Limb (tissue), 2 donors: ENCODE measurements around the gene SLC6A7.

ENCODE experiments used
- DNase-seq, 2 donors: peaks; one replicate each; pipeline ENCODE4 v3.0.0-alpha.2; 2016; ENCODE audit errors: extremely low spot score in 2 of 2

Gene SLC6A7

DNA sequence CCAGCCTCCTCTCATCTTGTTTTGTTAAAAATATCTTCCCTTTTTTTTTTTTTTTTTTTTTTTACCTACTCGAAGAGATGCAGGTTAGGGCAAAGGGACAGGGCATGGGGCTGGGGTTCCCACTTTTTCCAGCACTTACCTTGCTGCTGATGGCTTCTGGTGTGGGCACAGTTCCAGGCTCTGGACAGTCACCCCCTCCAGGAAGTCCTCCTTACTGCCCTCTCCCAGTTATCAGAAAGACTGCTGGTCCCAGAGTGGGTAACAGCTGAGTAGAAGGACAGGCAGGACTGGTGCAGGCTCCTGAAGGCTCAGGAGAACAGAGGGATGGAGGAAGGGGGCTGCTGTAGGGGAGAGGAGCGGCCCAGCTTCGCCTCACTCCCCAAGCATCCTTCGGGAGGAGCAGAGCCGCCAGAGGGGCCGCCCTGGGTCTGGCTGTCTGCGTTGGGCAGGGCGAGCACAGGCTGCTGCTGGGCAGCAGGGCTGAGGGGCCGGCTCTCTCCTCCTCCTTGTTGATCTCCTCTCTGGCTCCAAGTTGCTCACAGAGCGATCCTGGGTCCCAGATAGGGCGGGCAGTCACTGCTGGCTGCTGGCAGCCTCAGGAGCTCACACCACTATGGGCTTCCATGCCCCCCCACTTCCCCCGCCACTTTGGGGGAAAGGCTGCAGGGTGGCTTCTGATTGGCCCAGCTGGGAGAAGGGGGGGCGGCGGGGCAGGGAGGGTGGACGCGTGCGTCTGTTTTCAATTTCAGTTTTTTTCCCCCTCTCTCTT is 34.4 kb upstream of the SLC6A7 start, which contains the start of gene PDGFRB:
PDGFRB (minus strand) TSS at position 588 of the 769 bp plus-strand sequence. CDS start 18,798 bp downstream, outside the sequence.
- DNase-seq = peak; percentile 88 to 93

DNA sequence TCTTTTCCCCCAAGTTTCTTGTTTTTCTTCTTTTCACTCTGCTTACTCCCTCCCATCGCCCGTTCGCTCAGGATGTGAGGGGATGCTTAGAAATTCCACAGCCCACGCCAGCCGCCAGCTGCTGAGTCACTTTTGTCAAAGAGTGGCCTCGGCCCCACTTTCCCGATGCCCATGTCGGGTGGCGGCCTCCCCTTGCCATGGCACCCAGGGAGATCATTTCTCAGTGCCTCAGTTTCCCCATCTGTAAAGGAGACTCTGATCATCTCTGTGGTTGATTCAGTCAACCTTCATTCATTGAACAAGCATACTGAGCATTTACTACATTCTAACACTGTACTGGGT is 33.9 kb upstream of the SLC6A7 start:
- no peak for DNase-seq

DNA sequence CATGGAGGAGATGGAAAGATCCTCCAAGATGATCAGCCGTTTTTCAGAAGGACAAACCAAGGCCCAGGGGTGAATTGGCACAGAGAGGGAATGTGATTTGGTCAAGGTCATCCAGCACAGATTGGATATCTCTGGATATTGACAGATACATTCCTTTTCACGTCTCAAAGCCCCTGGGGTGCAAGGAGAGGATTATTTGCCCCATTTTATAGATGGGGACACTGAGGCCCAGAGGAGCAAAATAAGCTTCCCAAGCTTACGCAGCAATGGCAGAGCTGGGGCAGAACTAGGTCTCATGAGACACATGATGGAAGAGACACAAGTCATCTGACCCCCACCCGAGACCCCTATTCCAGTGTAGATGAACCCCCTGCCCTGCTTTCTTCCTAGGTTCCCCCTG is 33.3 kb upstream of the SLC6A7 start:
- no peak for DNase-seq

DNA sequence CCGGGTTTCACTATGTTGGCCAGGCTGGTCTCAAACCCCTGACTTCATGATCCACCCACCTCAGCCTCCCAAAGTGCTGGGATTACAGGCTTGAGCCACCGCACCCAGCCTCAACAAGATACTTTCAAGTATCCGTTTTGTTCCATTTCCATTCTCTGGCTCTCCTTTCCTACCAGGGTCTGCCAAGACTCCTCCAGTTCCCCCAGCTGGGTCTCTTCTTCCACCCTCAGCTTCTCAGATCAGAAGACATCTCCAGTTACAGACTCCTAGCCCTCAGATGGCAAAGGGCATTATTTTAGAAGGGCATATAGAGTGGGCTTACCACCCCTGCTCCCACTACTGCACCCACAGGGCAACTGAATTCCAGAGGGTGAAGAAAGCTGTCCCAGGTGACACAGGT is 32.7 kb upstream of the SLC6A7 start:
- no peak for DNase-seq

DNA sequence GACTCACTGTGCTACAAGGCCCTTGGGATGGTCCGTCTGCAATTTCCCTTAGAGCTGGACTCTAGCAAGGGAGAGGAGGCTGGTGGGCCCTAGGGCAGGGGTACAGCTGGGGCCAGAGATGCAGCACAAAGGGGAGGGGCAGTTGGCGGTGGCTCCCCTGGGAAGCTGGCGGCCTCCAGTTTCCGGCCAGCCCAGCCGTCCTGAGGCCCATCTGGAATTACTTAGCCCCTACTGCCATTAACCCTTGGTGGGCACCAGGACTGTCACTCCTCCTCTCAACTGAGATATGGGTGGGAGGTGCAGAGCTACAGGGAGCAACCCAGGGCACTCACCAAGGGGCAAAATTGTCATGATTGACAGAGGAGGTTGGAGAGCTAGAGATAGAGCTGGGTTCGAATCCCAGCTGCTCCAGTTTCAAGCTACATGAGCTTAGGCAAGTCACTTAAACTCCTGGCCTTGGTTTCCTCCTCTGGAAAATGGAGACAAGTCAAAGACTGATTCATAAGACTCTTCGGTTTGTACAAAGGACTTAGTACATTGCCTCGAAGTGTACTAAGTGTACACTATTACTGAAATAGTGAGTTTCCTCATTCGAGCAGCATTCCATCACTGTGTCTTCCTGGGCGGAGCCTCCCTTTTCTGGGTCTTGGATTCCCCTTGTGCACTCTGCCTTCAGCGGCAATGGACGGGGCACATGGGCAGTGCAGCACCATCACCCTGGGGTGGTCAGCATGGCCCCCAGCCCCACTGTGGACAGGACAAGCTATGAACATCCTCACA is 31.5 kb upstream of the SLC6A7 start:
- no peak for DNase-seq

- no peak for DNase-seq
These were observed 30.8 kb upstream of the SLC6A7 start for GRCh38 chr5:150159031-150159430.

DNA sequence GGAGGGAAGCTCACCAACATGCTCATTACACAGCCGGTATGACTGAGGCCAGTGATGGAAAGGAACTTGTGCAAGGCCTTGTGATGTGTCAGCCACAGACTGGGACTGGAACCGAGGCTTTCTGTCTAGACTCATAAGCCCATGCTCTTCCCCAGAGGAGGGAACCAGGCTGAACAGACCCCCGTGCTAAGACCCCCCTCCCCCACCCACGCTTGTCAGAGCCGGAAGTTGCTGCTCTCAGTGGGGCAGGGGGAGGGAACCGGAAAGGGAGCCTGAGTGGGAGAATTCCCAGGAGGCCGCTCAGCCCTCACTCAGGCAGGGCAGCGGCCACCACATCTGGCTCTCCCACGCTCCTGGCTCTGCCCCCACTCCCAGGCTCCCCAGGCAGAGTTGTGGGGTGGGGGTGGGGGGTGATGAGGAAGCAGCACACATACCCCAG is 30.1 kb upstream of the SLC6A7 start:
- DNase-seq = no peak

GRCh38 chr5:150160448-150161081 is 29.3 kb upstream of the SLC6A7 start:
- no peak for DNase-seq

- DNase-seq = peak in 1 of 2 donors; percentile 89
These were observed 28.4 kb upstream of the SLC6A7 start for GRCh38 chr5:150161242-150162141.

GRCh38 chr5:150162142-150162513 is 27.7 kb upstream of the SLC6A7 start:
- no peak for DNase-seq

DNA sequence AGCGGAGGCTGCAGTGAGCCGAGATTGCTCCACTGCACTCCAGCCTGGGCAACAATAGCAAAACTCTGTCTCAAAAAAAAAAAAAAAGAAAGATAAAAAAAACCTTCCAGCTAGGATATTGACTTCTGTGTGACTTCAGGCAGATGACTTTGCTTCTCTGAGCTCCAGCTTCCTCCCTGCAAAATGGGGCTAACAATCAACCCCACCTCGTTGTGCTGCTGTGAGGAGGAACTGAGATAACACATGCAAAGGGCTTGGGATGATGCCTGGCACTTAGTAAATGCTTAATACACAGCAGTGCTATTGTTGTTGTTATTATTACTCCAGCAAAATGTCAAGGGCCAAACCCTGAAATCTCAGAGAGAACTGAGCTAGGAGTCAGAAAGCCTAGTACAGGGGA is 26.8 kb upstream of the SLC6A7 start:
- no peak for DNase-seq

DNA sequence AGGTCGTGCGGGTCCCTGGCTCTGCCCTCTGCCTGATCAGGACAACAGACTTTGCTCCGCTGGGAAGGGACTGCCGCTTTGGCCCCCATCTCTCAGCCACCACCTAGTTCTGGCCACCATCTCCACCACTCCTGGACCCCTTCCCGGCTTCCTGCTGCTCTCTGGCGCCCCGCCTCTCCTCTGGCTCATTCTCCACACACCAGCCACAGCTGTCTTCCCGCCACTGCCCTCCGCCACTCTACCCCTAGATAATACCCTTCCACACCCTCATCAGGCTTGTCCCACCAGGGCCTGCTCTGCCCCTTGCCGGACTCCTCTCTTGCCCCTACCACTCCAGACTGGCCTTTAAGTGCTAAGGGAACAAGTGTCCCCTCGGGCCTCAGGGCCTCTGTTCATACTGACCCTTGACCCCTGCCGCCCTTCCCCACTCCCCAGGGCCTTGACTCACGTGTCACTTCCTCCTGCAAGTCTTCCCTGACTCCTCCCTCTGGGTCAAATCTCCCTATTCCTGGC is 26.3 kb upstream of the SLC6A7 start:
- DNase-seq = peak; percentile 67 to 71

DNA sequence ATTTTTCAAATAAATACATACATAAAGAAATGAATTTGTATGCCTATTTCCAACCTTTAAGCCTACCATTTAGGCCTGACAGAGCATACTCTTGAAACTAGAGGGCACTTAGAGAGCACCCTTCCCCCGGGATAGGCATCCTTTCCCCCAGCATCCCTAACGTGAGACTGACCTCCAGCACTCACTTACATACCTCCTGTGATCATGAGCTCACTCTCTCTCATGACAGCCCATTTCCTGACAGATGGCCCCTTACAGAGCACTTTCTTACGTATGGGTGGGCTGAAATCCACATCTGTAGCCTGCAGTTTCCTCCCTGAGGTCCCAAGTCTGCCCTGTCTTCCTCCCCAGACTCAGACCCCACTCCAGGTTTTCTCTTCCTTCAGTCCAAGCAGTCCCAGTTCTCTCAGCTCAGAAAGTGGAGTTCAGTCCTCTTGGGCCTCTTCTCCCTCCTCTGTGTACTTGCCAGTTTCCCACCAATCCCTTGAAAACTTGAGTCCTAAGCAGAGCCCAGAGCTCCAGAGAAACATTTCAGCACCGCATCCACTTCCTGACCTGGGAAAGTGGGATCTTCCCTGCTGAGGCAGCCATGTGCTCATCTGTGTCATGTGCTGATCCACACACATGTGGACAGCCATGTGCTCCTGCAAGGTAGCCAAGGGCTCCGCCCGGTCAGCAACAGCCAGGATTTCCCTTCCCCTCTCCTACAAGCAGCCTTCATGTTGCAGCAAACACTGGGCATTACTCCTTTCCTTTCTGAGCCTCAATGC is 25.5 kb upstream of the SLC6A7 start:
- no peak for DNase-seq

DNA sequence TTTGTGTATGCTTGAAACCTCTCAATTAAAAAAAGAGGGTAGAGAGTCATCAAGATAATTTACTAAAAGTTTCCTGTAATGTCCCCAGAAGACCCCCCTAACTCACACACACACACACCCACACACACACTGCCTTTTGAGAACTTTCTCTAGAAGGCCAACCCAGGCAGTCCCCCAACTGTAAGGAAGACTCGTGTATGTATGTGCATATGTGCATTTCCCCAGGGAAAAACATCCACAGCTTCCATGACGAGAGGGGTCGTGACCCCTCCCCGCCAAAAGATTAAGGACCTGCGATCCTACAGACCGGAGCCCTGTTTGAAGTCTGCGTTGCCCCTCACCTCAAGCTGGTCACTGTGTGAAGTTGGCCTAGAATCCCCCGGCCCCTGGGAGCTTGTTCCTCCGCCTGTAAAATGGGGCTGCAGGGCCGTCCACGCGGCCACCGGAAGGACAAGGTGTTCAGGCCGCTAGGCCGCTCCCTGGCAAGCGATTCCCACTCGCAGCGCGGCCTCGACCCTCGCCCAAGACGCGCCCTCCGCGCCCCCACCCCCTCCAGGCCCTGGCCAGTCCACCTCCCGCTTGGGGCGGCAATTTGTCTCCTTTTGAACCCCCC is 23.7 kb upstream of the SLC6A7 start:
- DNase-seq = no peak

- no peak for DNase-seq
These were observed 23.0 kb upstream of the SLC6A7 start, which contains the start of gene CDX1 for GRCh38 chr5:150166650-150167511. CDX1 (plus strand) TSS chr5:150166778; CDS start chr5:150166877, 99 bp downstream.

- no peak for DNase-seq
These were observed 22.4 kb upstream of the SLC6A7 start for GRCh38 chr5:150167512-150167850.

- no peak for DNase-seq
These were observed 22.0 kb upstream of the SLC6A7 start for GRCh38 chr5:150167908-150168307.

GRCh38 chr5:150168864-150169263 is 21.0 kb upstream of the SLC6A7 start:
- DNase-seq = no peak

GRCh38 chr5:150172145-150172544 is 17.7 kb upstream of the SLC6A7 start:
- no peak for DNase-seq
